PFSK-1 (cell line): ENCODE measurements around the gene URI1.

Source experiments
- FOXP2 ChIP-seq: optimal IDR thresholded peaks from 2 replicates; pipeline ENCODE3; 2011; ENCODE audit warnings: borderline replicate concordance, control low read depth, inconsistent platforms; ENCODE audit not compliant: insufficient read depth; ENCODE audit errors: extremely low read length, extremely low read depth
- POLR2AphosphoS5 ChIP-seq: IDR thresholded peaks from 2 replicates; pipeline ENCODE4 v1.6.1; 2012; ENCODE audit warnings: low read depth, mild to moderate bottlenecking, control low read depth, low read length, moderate library complexity
- REST ChIP-seq, 2 experiments: IDR thresholded peaks; 2 replicates each; pipeline versions ENCODE4 v1.6.1 to v1.8.0; 2011 to 2012; ENCODE audit warnings: low read depth in 2 of 2, low read length in 2 of 2, control low read depth in 1 of 2, inconsistent platforms in 1 of 2, mild to moderate bottlenecking in 1 of 2, moderate library complexity in 1 of 2; ENCODE audit not compliant: insufficient read depth in 1 of 2
- SIN3A ChIP-seq: IDR thresholded peaks from 2 replicates; pipeline ENCODE4 v1.6.1; 2012; ENCODE audit warnings: mild to moderate bottlenecking, low read length, moderate library complexity, borderline replicate concordance; ENCODE audit not compliant: insufficient read depth
- TAF1 ChIP-seq: IDR thresholded peaks from 2 replicates; pipeline ENCODE4 v1.6.1; 2012; ENCODE audit warnings: low read length, control low read depth, borderline replicate concordance; ENCODE audit not compliant: insufficient read depth

URI1 gene

DNA sequence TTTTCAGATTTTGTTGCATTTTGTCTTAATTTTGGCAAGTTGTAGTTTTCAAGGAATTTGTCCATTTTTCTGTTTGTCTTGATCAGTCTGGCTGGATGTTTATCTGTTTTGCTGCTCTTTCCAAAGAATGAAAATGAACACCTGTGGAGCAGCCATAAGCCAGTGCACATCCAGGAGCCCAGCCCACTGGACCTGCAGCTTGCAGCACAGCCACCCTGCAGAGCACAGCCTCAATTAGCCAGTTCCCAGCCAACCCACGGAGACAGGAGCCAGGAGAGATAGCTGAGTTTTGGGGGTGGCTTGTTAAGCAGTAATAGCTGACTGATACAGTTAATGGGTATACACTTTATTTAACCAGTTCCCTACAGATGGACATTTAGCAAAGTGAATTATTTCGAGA lies 38.0 kb upstream of the URI1 start:
- TF ChIP-seq TAF1: no peak
- no peak for TF ChIP-seq SIN3A
- no peak for TF ChIP-seq REST (IDR thresholded peaks at IDR 0.05; ENCODE audit: insufficient read depth in 1 of 2, low read depth in 2 of 2, low read length in 2 of 2)
- no peak for TF ChIP-seq FOXP2
- TF ChIP-seq POLR2AphosphoS5: no peak

DNA sequence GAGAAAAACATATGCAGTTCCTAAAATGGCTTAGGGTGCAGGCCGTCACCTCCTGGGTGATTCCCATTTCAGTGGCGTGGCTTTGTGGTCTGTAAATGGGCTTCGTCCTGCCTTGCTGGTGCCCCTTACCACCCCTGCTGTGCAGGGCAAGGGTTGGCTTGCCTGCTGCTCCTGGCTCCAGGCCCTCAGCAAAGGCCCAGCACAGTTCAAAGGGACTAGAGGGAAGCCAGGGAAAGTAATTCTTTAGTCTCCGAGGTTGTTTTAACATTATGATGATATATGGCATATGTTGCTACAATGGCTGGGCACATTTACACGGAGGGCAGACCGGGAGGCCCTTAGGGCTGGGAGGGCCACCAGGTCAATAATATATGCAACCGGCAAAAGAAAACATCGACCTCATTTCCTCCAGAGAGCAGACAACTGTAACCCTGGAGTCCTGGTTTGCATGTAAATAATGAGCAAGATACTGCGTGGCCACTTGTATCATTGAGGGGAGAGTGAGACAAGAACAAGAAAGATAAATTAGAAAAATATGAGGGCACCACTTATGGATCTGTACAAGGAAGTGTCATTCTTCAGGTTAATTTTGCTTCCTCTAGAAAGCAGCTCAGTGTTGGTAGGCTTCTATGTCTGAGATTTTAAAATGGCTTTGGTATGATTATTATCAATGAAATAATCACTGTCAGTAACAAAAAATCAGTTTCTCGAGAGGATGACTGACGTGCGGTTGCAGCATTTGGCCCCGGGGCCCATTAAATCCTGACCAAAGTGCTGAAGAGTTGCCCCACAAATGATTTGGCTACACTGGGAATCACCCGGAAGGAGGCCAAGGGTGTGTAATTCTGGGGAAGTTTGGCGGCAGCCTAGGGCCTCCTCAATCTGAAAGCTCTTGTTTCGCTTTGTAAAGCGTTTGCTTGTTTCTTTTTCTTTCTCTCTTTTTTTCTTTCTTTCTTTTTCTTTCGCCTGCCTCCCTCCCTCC lies 32.8 kb upstream of the URI1 start:
- TF ChIP-seq POLR2AphosphoS5: no peak
- no peak for TF ChIP-seq REST (IDR thresholded peaks at IDR 0.05; ENCODE audit: insufficient read depth in 1 of 2, low read depth in 2 of 2, low read length in 2 of 2)
- no peak for TF ChIP-seq FOXP2
- no peak for TF ChIP-seq SIN3A
- TF ChIP-seq TAF1: no peak

DNA sequence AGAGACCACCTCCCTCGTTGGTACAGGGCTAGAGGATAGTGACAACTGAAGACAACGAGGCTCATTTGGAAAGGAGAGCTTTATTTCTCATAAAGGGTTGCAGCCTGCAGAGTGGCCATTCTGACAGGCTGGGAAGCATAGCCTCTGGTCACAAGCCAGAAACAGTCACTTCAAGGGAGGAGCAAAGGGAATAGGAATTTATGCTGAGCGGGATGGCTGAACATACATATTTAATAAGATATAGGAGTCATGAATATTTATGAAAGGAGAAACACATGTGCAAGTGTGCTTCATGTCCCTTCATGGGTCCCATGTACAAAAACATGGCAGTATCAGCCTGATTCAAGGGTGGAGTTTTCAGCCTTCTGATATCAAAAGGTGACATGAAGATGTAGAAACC lies 27.1 kb upstream of the URI1 start:
- TF ChIP-seq REST (IDR thresholded peaks at IDR 0.05; ENCODE audit: insufficient read depth in 1 of 2, low read depth in 2 of 2, low read length in 2 of 2) (no peak), SIN3A (no peak), TAF1 (no peak), FOXP2 (no peak), POLR2AphosphoS5 (no peak)

DNA sequence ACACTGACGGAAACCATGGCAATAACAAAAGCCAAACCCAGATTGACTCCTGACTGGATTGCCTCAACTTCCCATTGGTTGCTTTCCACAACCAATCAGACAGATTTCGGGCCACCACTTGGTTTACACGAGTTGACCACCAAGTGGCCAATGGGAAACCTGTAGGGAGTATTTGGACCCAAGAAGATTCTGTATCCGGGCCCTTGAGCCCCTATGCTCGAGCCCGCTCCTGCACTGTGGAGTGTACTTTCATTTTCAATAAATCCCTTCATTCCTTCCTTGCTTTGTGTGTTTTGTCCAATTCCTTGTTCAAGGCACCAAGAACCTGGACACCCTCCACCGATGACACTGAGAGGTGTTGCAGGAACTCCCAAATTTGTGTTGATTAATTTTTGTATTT lies 24.1 kb upstream of the URI1 start:
- no peak for TF ChIP-seq POLR2AphosphoS5
- no peak for TF ChIP-seq FOXP2
- TF ChIP-seq TAF1: no peak
- no peak for TF ChIP-seq REST (IDR thresholded peaks at IDR 0.05; ENCODE audit: insufficient read depth in 1 of 2, low read depth in 2 of 2, low read length in 2 of 2)
- TF ChIP-seq SIN3A: no peak
